ENCODE results near the gene FCF1. TPM values are rescaled to one million over a fixed set of nuclear protein-coding genes. Genes with fewer than 3 reads are reported as not detected.

Gene FCF1
- total RNA-seq, 4 donors from 2014 or later = 27.9 to 39.5 (median 30.2) TPM

DNA sequence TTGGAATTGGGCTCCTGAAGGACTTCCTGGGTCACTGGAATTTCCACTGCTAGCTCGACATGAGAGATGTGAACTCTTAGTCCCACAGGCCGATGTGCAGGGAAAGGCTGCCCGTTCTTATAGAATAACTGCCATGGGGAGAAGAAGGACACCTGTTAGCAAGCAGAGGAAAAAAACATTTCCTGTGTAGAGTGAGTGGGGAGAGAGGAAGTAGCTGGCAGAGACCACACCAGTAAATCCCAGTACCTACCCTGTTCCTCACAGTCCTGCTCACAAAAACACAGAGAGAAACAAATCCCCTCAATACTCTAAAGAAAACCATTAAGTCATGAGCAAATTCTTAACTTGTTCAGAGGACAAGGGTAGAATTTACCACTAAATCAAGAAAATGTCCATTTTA is 29.5 kb upstream of the FCF1 start:
- WGBS, 2 donors = 69 to 80% methylated on average over 1 to 3 of the region's 3 CpGs
- Histone ChIP-seq H3K36me3 (peaks cover 0 to 99% (median 9%) of the 10 kb centered on the region in 3 donors), H3K4me1 (peaks cover 0 to 12% (median 0%) of the 10 kb centered on the region in 3 donors), H3K27me3 (no peaks in the 10 kb centered on the region), H3K27ac (no peak overlapping the region), H3K4me3 (no peak overlapping the region), H3K9me3 (no peaks in the 10 kb centered on the region)
- DNase-seq = no peak
- intact Hi-C loops (cut with DNase I) = no loop called here
- TF ChIP-seq POLR2A (IDR thresholded peaks at IDR 0.05) = no peak
- TF ChIP-seq, protein P1, sequence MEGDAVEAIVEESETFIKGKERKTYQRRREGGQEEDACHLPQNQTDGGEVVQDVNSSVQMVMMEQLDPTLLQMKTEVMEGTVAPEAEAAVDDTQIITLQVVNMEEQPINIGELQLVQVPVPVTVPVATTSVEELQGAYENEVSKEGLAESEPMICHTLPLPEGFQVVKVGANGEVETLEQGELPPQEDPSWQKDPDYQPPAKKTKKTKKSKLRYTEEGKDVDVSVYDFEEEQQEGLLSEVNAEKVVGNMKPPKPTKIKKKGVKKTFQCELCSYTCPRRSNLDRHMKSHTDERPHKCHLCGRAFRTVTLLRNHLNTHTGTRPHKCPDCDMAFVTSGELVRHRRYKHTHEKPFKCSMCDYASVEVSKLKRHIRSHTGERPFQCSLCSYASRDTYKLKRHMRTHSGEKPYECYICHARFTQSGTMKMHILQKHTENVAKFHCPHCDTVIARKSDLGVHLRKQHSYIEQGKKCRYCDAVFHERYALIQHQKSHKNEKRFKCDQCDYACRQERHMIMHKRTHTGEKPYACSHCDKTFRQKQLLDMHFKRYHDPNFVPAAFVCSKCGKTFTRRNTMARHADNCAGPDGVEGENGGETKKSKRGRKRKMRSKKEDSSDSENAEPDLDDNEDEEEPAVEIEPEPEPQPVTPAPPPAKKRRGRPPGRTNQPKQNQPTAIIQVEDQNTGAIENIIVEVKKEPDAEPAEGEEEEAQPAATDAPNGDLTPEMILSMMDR (IDR thresholded peaks at IDR 0.05) = no peak

DNA sequence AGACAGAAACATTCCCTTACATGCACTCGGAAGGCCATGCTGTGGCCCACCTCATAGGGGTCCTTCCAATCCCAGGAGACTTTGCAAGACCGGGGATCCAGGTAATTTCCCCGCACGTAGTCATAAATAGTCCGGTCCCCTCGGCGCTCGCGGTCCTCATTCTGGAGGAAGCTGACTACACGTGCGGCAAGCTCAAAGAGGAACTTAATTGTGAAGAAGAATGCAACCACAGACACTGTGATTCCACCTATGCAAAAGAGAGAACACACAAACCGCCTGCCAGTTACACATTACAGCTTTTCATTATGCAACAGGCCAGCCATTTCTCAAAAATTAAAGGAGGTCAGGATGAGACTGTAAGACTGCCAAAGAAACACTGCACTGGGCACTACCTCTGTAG is 28.5 kb upstream of the FCF1 start:
- Histone ChIP-seq H3K27ac (no peak overlapping the region), H3K4me1 (peaks cover 0 to 12% (median 0%) of the 10 kb centered on the region in 3 donors), H3K9me3 (no peaks in the 10 kb centered on the region), H3K4me3 (no peak overlapping the region), H3K27me3 (no peaks in the 10 kb centered on the region), H3K36me3 (peaks cover 0 to 99% (median 9%) of the 10 kb centered on the region in 3 donors)
- intact Hi-C loops (cut with DNase I) = no loop called here
- DNase-seq = peak; percentile 11
- 80 to 91% methylated on average over 10 to 12 of the region's 12 CpGs for WGBS, 2 donors
- no peak for TF ChIP-seq POLR2A (IDR thresholded peaks at IDR 0.05)
- TF ChIP-seq, protein P1 (IDR thresholded peaks at IDR 0.05) = no peak

DNA sequence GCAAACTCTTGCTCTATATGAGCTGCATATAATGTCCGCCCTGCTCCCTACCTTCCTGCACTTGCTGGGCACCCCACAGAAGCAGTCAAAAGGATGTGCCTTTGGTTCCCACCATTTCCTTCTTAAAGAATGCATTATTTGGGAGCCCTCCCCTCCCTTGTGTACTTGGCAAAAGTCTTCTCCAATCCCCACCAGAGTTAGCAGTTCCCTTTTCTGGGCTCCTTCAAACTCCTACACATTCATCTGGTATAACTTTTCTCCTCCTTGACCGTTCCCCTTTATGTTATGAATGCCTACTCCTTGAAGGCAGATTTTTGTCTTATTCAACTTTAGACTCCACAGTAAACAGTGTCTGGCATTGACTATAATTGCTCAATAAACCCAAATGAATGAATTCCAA is 27.9 kb upstream of the FCF1 start:
- no peaks in the 10 kb centered on the region for H3K27me3 ChIP-seq
- H3K27ac ChIP-seq = no peak overlapping the region
- TF ChIP-seq, protein P1 (IDR thresholded peaks at IDR 0.05) = no peak
- no peak for TF ChIP-seq POLR2A (IDR thresholded peaks at IDR 0.05)
- peaks cover 0 to 12% (median 0%) of the 10 kb centered on the region in 3 donors for H3K4me1 ChIP-seq
- H3K4me3 ChIP-seq = no peak overlapping the region
- 81 to 83% methylated on average over 2 of the region's 2 CpGs for WGBS, 2 donors
- peaks cover 0 to 99% (median 9%) of the 10 kb centered on the region in 3 donors for H3K36me3 ChIP-seq
- no peak for DNase-seq
- intact Hi-C loops (cut with DNase I) = no loop called here
- H3K9me3 ChIP-seq = no peaks in the 10 kb centered on the region

DNA sequence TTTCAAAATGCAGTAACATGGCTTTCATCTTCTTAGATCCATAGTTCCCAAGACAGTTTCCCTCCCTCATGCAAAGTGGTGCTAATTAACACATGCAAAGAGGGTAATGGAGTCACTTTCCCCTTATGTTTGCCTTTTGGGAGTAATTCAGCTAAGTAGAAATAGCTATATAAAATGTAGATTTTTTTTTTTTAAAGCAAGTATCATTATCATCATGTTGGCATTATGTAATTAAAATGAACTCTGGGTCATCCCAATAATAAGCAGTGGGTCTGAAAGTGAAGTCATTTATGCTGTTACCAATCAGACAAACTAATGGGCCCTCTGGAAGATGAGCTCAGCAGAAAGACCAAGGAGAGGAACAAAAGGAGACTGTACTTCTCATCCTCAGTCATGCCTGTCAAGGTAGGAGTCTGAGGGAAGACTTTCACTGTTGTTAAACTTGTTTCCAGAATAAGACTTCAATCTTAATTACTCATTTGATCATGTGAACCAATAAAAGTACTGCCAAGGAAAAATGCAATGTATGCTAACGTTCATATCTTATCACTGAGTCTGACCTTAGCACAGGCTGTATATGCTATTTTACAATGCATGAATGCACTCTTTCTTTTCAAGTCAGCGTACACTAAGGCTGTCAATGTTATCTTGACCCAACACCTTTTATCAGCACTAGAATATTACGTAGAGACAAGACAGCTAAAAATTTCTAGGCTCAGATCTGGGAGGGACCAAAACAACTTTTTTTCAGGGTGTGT is 26.8 kb upstream of the FCF1 start:
- intact Hi-C loops (cut with DNase I) = no loop called here
- Histone ChIP-seq H3K9me3 (no peaks in the 10 kb centered on the region), H3K27me3 (no peaks in the 10 kb centered on the region), H3K36me3 (peaks cover 0 to 99% (median 12%) of the 10 kb centered on the region in 3 donors), H3K4me1 (peaks cover 0 to 12% (median 0%) of the 10 kb centered on the region in 3 donors), H3K27ac (no peak overlapping the region), H3K4me3 (no peak overlapping the region)
- DNase-seq = no peak
- TF ChIP-seq, protein P1 (IDR thresholded peaks at IDR 0.05) = no peak
- no peak for TF ChIP-seq POLR2A (IDR thresholded peaks at IDR 0.05)
- WGBS, 2 donors = 79 to 83% methylated on average over 3 of the region's 3 CpGs

DNA sequence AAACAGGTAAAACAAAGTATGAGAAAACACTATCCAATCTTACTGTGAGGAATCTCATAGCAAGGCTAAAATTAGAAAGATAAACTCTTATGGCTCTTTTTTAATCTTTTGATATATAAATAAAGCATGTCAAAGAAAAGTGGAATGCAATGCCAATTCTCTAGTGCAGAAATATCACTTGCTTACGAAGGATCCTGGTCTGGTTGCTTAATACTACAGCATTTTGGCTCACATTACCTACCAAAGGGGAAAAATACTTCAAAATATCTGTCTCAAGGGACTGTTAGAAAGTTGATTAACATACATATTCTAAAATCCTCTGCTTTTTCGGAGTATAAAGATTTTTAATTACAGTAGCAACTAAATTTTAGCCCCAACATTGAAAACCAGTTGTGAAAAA is 21.5 kb upstream of the FCF1 start:
- 77 to 88% methylated on average over 2 of the region's 2 CpGs for WGBS, 2 donors
- DNase-seq = no peak
- no peaks in the 10 kb centered on the region for H3K4me1 ChIP-seq
- peaks cover 0 to 60% (median 3%) of the 10 kb centered on the region in 3 donors for H3K36me3 ChIP-seq
- no peak overlapping the region for H3K4me3 ChIP-seq
- no peaks in the 10 kb centered on the region for H3K27me3 ChIP-seq
- no peaks in the 10 kb centered on the region for H3K9me3 ChIP-seq
- no peak overlapping the region for H3K27ac ChIP-seq
- TF ChIP-seq POLR2A (IDR thresholded peaks at IDR 0.05) = no peak
- TF ChIP-seq, protein P1 (IDR thresholded peaks at IDR 0.05) = no peak
- intact Hi-C loops (cut with DNase I) = no loop called here

Measured in esophagus squamous epithelium (tissue), 5 donors.